Measurements from ENCODE around the gene CCDC134.

DNA sequence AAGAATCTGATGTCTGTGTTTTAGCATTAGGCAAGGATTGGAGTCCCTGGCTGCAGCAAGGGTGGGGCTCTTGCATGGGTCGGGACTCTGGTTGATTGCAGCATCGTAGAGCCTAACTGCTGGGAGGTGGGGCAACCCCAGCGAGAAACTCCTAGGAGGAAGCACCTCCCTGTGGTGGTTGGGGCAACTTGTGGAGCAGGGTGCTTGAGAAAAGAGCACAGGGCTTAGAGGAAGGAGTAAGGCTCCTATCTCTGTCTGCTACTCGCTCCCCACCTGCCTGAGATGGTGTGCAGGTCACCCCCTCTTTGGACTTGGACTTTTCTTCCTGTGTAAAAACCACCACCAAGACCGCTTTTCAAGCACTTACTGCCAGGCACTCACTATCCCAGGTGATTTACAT, 48.0 kb downstream of the CCDC134 start:
- TF ChIP-seq, protein P1, sequence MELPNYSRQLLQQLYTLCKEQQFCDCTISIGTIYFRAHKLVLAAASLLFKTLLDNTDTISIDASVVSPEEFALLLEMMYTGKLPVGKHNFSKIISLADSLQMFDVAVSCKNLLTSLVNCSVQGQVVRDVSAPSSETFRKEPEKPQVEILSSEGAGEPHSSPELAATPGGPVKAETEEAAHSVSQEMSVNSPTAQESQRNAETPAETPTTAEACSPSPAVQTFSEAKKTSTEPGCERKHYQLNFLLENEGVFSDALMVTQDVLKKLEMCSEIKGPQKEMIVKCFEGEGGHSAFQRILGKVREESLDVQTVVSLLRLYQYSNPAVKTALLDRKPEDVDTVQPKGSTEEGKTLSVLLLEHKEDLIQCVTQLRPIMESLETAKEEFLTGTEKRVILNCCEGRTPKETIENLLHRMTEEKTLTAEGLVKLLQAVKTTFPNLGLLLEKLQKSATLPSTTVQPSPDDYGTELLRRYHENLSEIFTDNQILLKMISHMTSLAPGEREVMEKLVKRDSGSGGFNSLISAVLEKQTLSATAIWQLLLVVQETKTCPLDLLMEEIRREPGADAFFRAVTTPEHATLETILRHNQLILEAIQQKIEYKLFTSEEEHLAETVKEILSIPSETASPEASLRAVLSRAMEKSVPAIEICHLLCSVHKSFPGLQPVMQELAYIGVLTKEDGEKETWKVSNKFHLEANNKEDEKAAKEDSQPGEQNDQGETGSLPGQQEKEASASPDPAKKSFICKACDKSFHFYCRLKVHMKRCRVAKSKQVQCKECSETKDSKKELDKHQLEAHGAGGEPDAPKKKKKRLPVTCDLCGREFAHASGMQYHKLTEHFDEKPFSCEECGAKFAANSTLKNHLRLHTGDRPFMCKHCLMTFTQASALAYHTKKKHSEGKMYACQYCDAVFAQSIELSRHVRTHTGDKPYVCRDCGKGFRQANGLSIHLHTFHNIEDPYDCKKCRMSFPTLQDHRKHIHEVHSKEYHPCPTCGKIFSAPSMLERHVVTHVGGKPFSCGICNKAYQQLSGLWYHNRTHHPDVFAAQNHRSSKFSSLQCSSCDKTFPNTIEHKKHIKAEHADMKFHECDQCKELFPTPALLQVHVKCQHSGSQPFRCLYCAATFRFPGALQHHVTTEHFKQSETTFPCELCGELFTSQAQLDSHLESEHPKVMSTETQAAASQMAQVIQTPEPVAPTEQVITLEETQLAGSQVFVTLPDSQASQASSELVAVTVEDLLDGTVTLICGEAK (IDR thresholded peaks at IDR 0.05), result no peak
- TF ChIP-seq, protein P1 (CRISPR knock-in tag; IDR thresholded peaks at IDR 0.05), result no peak
- TF ChIP-seq, protein P2, sequence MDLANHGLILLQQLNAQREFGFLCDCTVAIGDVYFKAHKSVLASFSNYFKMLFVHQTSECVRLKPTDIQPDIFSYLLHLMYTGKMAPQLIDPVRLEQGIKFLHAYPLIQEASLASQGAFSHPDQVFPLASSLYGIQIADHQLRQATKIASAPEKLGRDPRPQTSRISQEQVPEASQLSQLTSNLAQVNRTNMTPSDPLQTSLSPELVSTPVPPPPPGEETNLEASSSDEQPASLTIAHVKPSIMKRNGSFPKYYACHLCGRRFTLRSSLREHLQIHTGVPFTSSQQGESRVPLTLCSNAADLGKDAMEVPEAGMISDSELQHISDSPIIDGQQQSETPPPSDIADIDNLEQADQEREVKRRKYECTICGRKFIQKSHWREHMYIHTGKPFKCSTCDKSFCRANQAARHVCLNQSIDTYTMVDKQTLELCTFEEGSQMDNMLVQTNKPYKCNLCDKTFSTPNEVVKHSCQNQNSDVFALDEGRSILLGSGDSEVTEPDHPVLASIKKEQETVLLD (IDR thresholded peaks at IDR 0.05), result no peak
- TF ChIP-seq, protein P3, sequence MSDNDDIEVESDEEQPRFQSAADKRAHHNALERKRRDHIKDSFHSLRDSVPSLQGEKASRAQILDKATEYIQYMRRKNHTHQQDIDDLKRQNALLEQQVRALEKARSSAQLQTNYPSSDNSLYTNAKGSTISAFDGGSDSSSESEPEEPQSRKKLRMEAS (CRISPR knock-in tag; IDR thresholded peaks at IDR 0.05), result no peak
- TF ChIP-seq, protein P4, sequence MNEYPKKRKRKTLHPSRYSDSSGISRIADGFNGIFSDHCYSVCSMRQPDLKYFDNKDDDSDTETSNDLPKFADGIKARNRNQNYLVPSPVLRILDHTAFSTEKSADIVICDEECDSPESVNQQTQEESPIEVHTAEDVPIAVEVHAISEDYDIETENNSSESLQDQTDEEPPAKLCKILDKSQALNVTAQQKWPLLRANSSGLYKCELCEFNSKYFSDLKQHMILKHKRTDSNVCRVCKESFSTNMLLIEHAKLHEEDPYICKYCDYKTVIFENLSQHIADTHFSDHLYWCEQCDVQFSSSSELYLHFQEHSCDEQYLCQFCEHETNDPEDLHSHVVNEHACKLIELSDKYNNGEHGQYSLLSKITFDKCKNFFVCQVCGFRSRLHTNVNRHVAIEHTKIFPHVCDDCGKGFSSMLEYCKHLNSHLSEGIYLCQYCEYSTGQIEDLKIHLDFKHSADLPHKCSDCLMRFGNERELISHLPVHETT (CRISPR knock-in tag; conservative IDR thresholded peaks at IDR 0.05 in 1 of 2, IDR thresholded peaks at IDR 0.05 in 1 of 2), result no peak
- no peak for TF ChIP-seq TBP (optimal IDR thresholded peaks at IDR 0.05; ENCODE audit: low read depth, low read length)

All from K562 (cell line).